ENCODE results near the gene CPO. TPM values are rescaled to one million over a fixed set of nuclear protein-coding genes. Genes with fewer than 3 reads are reported as not detected.

CPO gene
- total and polyA plus RNA-seq, 2 experiments from 2014 or later, result 0.42 TPM; not detected in 1

GRCh38 chr2:206920310-206920709 is 19.0 kb upstream of the CPO start:
- Histone ChIP-seq H3K4me1 (ENCODE audit: low read depth) (no peaks in the 10 kb centered on the region), H3K36me3 (no peaks in the 10 kb centered on the region), H3K9me3 (ENCODE audit: low read depth) (no peaks in the 10 kb centered on the region), H3K4me3 (no peak overlapping the region), H3K27ac (no peak overlapping the region), H3K27me3 (no peaks in the 10 kb centered on the region)
- peak in 1 of 2 donors; percentile 6 for DNase-seq (ENCODE audit: low read depth in 1 of 2, low spot score in 1 of 2)
- TF ChIP-seq CTCF (IDR thresholded peaks at IDR 0.05; ENCODE audit: low read depth, low read length), result no peak

GRCh38 chr2:206920951-206921350 is 18.4 kb upstream of the CPO start:
- no peak overlapping the region for H3K4me3 ChIP-seq
- no peak for TF ChIP-seq CTCF (IDR thresholded peaks at IDR 0.05; ENCODE audit: low read depth, low read length)
- H3K27me3 ChIP-seq, result no peaks in the 10 kb centered on the region

GRCh38 chr2:206921529-206921928 is 17.8 kb upstream of the CPO start:
- no peak for TF ChIP-seq CTCF (IDR thresholded peaks at IDR 0.05; ENCODE audit: low read depth, low read length)
- Histone ChIP-seq H3K27ac (no peak overlapping the region), H3K4me1 (ENCODE audit: low read depth) (no peaks in the 10 kb centered on the region), H3K27me3 (no peaks in the 10 kb centered on the region), H3K4me3 (no peak overlapping the region), H3K36me3 (no peaks in the 10 kb centered on the region), H3K9me3 (ENCODE audit: low read depth) (no peaks in the 10 kb centered on the region)
- DNase-seq (ENCODE audit: low read depth in 1 of 2, low spot score in 1 of 2), result no peak

More at GRCh38 chr2:206920951-206921350, 18.4 kb upstream of the CPO start:
- H3K27ac ChIP-seq, result no peak overlapping the region
- no peaks in the 10 kb centered on the region for H3K9me3 ChIP-seq (ENCODE audit: low read depth)
- no peaks in the 10 kb centered on the region for H3K4me1 ChIP-seq (ENCODE audit: low read depth)
- DNase-seq (ENCODE audit: low read depth in 1 of 2, low spot score in 1 of 2), result no peak
- no peaks in the 10 kb centered on the region for H3K36me3 ChIP-seq

- H3K4me3 ChIP-seq, result no peak overlapping the region
- no peaks in the 10 kb centered on the region for H3K27me3 ChIP-seq
- H3K4me1 ChIP-seq (ENCODE audit: low read depth), result no peaks in the 10 kb centered on the region
- no peak for TF ChIP-seq CTCF (IDR thresholded peaks at IDR 0.05; ENCODE audit: low read depth, low read length)
- no peaks in the 10 kb centered on the region for H3K9me3 ChIP-seq (ENCODE audit: low read depth)
- H3K36me3 ChIP-seq, result no peaks in the 10 kb centered on the region
- H3K27ac ChIP-seq, result no peak overlapping the region
- DNase-seq (ENCODE audit: low read depth in 1 of 2, low spot score in 1 of 2), result peak in 1 of 2 donors; percentile 64
Measured at GRCh38 chr2:206935991-206936842, 3.1 kb upstream of the CPO start.

GRCh38 chr2:206936843-206937230 is 2.5 kb upstream of the CPO start:
- no peaks in the 10 kb centered on the region for H3K36me3 ChIP-seq
- no peak overlapping the region for H3K27ac ChIP-seq
- no peak for TF ChIP-seq CTCF (IDR thresholded peaks at IDR 0.05; ENCODE audit: low read depth, low read length)
- no peak overlapping the region for H3K4me3 ChIP-seq
- no peaks in the 10 kb centered on the region for H3K9me3 ChIP-seq (ENCODE audit: low read depth)
- DNase-seq (ENCODE audit: low read depth in 1 of 2, low spot score in 1 of 2), result peak in 1 of 2 donors; percentile 36
- H3K27me3 ChIP-seq, result no peaks in the 10 kb centered on the region
- H3K4me1 ChIP-seq (ENCODE audit: low read depth), result no peaks in the 10 kb centered on the region

Measured in cardiac muscle cell (in vitro differentiated cells and primary cell).